OCI-LY7 (cell line): ENCODE results near the gene RHBDD1. TPM values are rescaled to one million over a fixed set of nuclear protein-coding genes. Genes with fewer than 3 reads are reported as not detected.
"Not testable (repeated sequence)": the region's sequence is repeated elsewhere in the genome, so short reads cannot be mapped to it uniquely, and the experiment has no call there.

Experiments
- BruUV-seq: library from RNA; stranded (reverse); fragments of 400-500 nt; replicated peaks from 2 replicates; lab custom pipeline; 2021; lab: Mats Ljungman, UMichigan
- CTCF ChIA-PET: fragments of 300-600 bp; sonication (Branson Sonifier 250); formaldehyde crosslinking; loops from one replicate; lab custom pipeline; 2022; ENCODE audit warnings: antibody characterized with exemption; ENCODE audit not compliant: unreplicated experiment; lab: Charles Lee
- POLR2A ChIA-PET: fragments of 300-600 bp; sonication (Branson Sonifier 250); formaldehyde crosslinking; loops from one replicate; lab custom pipeline; 2022; ENCODE audit warnings: antibody characterized with exemption; lab: Charles Lee
- DNase-seq: peaks from one replicate; pipeline ENCODE4 v3.0.0-alpha.2; 2015; ENCODE audit warnings: low spot score
- H2AFZ ChIP-seq: fragments of 200-600 bp; sonication (generic), shearing (Covaris generic); 2 replicates; pipeline ENCODE4 v1.6.1; 2014; ENCODE audit warnings: mild to moderate bottlenecking, antibody characterized with exemption, low read length, moderate library complexity
- H3K27ac ChIP-seq: fragments of 200-600 bp; sonication (generic); 2 replicates; pipeline ENCODE4 v1.5.1; 2014; ENCODE audit warnings: mixed run types, low read depth, mild to moderate bottlenecking, moderate library complexity, low read length, inconsistent platforms; ENCODE audit not compliant: poor library complexity, severe bottlenecking
- H3K36me3 ChIP-seq: fragments of 200-600 bp; sonication (generic); 2 replicates; pipeline ENCODE4 v1.6.1; 2014; ENCODE audit warnings: mild to moderate bottlenecking, antibody characterized with exemption, low read length, moderate library complexity, mixed read lengths; ENCODE audit not compliant: insufficient read depth
- H3K4me1 ChIP-seq: fragments of 200-600 bp; sonication (generic); 2 replicates; pipeline ENCODE4 v1.5.1; 2014; ENCODE audit warnings: mild to moderate bottlenecking, low read length; ENCODE audit not compliant: insufficient read depth, poor library complexity, severe bottlenecking
- H3K4me2 ChIP-seq: fragments of 200-600 bp; sonication (generic); 2 replicates; pipeline ENCODE4 v1.6.1; 2014; ENCODE audit warnings: mild to moderate bottlenecking, low read length
- H3K4me3 ChIP-seq: fragments of 200-600 bp; sonication (generic); 2 replicates; pipeline ENCODE4 v1.5.1; 2014; ENCODE audit warnings: mild to moderate bottlenecking, low read depth, low read length; ENCODE audit not compliant: poor library complexity, severe bottlenecking
- H3K79me2 ChIP-seq: fragments of 200-600 bp; sonication (generic); 2 replicates; pipeline ENCODE4 v1.6.1; 2016; ENCODE audit warnings: low read depth, mild to moderate bottlenecking, low read length, moderate library complexity, mixed read lengths; ENCODE audit not compliant: insufficient read depth
- H3K9me2 ChIP-seq: fragments of 200-600 bp; sonication (generic); 2 replicates; pipeline ENCODE4 v1.6.1; 2016; ENCODE audit warnings: mild to moderate bottlenecking, low read length, mixed read lengths; ENCODE audit not compliant: insufficient read depth
- H3K9me3 ChIP-seq: fragments of 200-600 bp; sonication (generic); 2 replicates; pipeline ENCODE4 v1.6.1; 2014; ENCODE audit warnings: mild to moderate bottlenecking, mixed run types, low read length, mixed read lengths
- H4K20me1 ChIP-seq: fragments of 200-600 bp; sonication (generic); 2 replicates; pipeline ENCODE4 v1.6.1; 2014; ENCODE audit warnings: mild to moderate bottlenecking, antibody characterized with exemption, low read length, moderate library complexity, mixed read lengths; ENCODE audit not compliant: insufficient read depth
- CTCF ChIP-seq: fragments of 200-600 bp; sonication (generic); conservative IDR thresholded peaks from 2 replicates; pipeline ENCODE4 v1.5.1; 2014; ENCODE audit warnings: mild to moderate bottlenecking, antibody characterized with exemption, low read length, moderate library complexity, mixed read lengths
- EZH2phosphoT487 ChIP-seq: fragments of 200-600 bp; sonication (generic); IDR thresholded peaks from 2 replicates; pipeline ENCODE4 v1.6.1; 2018; ENCODE audit warnings: low read depth, borderline replicate concordance, mild to moderate bottlenecking, mixed run types, antibody characterized with exemption, low read length, moderate library complexity, mixed read lengths
- intact Hi-C: fragments of 100-400 bp; cut with micrococcal nuclease; formaldehyde crosslinking; loops from one replicate; pipeline ENCODE4 v1.10.0; 2022; ENCODE audit not compliant: unreplicated experiment
- total RNA-seq, 2 experiments: library from RNA; depleted of rRNA in 1 of 2; stranded (reverse); fragments of >200 nt in 1 of 2; shearing (Covaris generic) in 1 of 2; gene quantifications; 2 replicates each; pipeline ENCODE4 v1.2.3, GENCODE V29; 2014 to 2022

Gene RHBDD1
- total RNA-seq, 2 experiments from 2014 or later, result 40.8 to 80.3 TPM

DNA sequence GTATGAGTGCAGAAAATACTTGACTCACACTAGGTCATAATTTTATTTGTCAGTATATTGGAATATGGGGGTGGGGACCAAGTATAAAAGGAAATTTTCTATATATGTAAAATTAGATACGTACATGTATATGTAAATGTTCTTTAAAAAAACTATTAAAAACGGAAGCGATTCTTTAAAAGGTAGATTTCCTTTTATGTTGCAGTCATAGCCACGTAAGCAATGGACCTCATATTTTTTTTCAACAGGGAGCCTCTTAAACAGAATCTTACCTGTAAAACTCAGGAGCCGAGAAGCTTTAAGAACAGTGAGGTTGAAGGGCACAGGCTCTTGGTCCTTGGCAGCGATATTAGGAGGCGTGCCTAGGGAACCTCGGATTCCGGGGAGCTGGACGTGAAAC is 3.3 kb downstream of the RHBDD1 start:
- peaks cover 62% of the 10 kb centered on the region for H3K4me1 ChIP-seq
- H3K4me2 ChIP-seq, result peak overlapping the region; percentile 98
- no TSS peak for BruUV-seq
- H4K20me1 ChIP-seq, result peaks cover 4% of the 10 kb centered on the region; the same call in 1 of the 2 replicates
- intact Hi-C loops, result no loop called here
- H3K79me2 ChIP-seq, result peaks cover 89% of the 10 kb centered on the region
- H3K9me2 ChIP-seq, result no peaks in the 10 kb centered on the region
- peaks cover 41% of the 10 kb centered on the region for H3K36me3 ChIP-seq
- H3K4me3 ChIP-seq, result peak overlapping the region; percentile 73
- TF ChIP-seq CTCF, result no peak
- no peak for TF ChIP-seq EZH2phosphoT487
- H3K27ac ChIP-seq, result peak overlapping the region; percentile 97
- DNase-seq, result peak; percentile 46
- ChIA-PET CTCF (interaction anchor here (0.6 to 1.7 kb wide), 5 partner anchors 44 to 139 kb away, joined by 3 to 6 read pairs (median 3); no protein-coding TSS in a partner anchor), POLR2A (interaction anchor here (0.6 to 5.1 kb wide), 18 partner anchors 10 to 1824 kb away, joined by 3 to 60 read pairs (median 4); partner anchors contain the start of gene IRS1)
- H2AFZ ChIP-seq, result peak overlapping the region; percentile 26; the same call in 1 of the 2 replicates
- peaks cover 13% of the 10 kb centered on the region for H3K9me3 ChIP-seq

- intact Hi-C loops, result no loop called here
- peak; percentile 55 for DNase-seq
- no TSS peak for BruUV-seq
- no peak for TF ChIP-seq CTCF
- TF ChIP-seq EZH2phosphoT487, result no peak
- Histone ChIP-seq H3K27ac (peak overlapping the region; percentile 97), H3K9me2 (no peaks in the 10 kb centered on the region), H3K9me3 (peaks cover 13% of the 10 kb centered on the region), H3K79me2 (peaks cover 89% of the 10 kb centered on the region), H3K36me3 (peaks cover 38% of the 10 kb centered on the region), H3K4me3 (peak overlapping the region; percentile 73), H4K20me1 (no peaks in the 10 kb centered on the region), H3K4me2 (peak overlapping the region; percentile 98), H2AFZ (no peak overlapping the region), H3K4me1 (peaks cover 68% of the 10 kb centered on the region)
- CTCF ChIA-PET, result interaction anchor here (1.1 to 1.7 kb wide), 3 partner anchors 59 to 138 kb away, joined by 3 to 6 read pairs (median 3); no protein-coding TSS in a partner anchor
- POLR2A ChIA-PET, result interaction anchor here (0.7 to 5.1 kb wide), 22 partner anchors 9 to 143 kb away, joined by 3 to 60 read pairs (median 4); no protein-coding TSS in a partner anchor
Observed at GRCh38 chr2:226839951-226840350, 4.1 kb downstream of the RHBDD1 start.

DNA sequence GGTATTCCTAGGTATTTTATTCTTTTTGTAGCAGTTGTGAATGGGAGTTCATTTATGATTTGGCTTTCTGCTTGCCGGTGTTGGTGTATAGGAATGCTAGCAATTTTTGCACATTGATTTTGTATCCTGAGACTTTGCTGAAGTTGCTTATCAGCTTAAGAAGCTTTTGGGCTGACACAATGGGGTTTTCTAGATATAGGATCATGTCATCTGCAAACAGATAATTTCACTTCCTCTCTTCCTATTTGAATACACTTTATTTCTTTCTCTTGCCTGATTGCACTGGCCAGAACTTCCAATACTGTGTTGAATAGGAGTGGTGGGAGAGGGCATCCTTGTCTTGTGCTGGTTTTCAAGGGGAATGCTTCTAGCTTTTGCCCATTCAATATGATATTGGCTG is 7.1 kb downstream of the RHBDD1 start:
- H3K9me2 ChIP-seq, H4K20me1 ChIP-seq, BruUV-seq, H2AFZ ChIP-seq, intact Hi-C loops, CTCF ChIA-PET: not testable (repeated sequence)
- peaks cover 13% of the 10 kb centered on the region for H3K9me3 ChIP-seq
- H3K36me3 ChIP-seq, result peaks cover 44% of the 10 kb centered on the region
- POLR2A ChIA-PET, result interaction anchor here (0.6 to 1.5 kb wide), 2 partner anchors 65 to 139 kb away, joined by 3 to 5 read pairs; no protein-coding TSS in a partner anchor
- H3K4me2 ChIP-seq, result peak overlapping the region; percentile 53
- H3K79me2 ChIP-seq, result peaks cover 90% of the 10 kb centered on the region
- H3K4me1 ChIP-seq, result peaks cover 69% of the 10 kb centered on the region
- H3K27ac ChIP-seq, result peak overlapping the region; percentile 50
- peak overlapping the region; percentile 35 for H3K4me3 ChIP-seq
- DNase-seq, result peak; percentile 29
